LNCaP clone FGC (cell line): ENCODE measurements around the gene RUFY4.

Source experiments
- DNase-seq: peaks from one replicate; pipeline ENCODE4 v3.0.0-alpha.2; 2011; ENCODE audit warnings: low read depth
- H3K4me3 ChIP-seq: 2 replicates; pipeline ENCODE4 v1.5.1; 2011; ENCODE audit warnings: mild to moderate bottlenecking, low read depth, low read length, control low read depth
- TF ChIP-seq, protein P1 (sequence below): IDR thresholded peaks from 2 replicates; pipeline ENCODE4 v1.5.1; 2012; ENCODE audit warnings: mild to moderate bottlenecking; ENCODE audit not compliant: control insufficient read depth, insufficient read depth; ENCODE audit errors: extremely low read depth

RUFY4 gene

DNA sequence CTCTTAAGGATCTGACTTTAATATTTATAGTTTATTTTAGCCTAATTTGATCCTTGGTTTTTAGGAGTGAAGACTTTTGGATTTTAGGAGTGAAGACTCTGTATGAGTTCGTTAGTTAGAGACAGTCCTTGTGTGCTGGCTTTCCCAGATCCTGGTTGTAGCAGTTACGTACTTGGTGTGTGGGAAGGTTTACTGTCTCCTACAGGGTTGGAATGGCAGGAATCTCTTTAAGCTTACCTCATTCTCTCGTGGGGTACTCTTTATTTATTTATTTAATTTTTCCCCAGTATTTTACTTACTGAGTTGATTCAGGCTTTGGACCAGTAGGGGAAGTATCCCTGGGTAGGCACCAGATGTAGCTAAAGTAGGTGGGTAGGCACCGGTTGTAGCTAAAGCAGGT is 54.9 kb downstream of the RUFY4 start:
- TF ChIP-seq, protein P1, sequence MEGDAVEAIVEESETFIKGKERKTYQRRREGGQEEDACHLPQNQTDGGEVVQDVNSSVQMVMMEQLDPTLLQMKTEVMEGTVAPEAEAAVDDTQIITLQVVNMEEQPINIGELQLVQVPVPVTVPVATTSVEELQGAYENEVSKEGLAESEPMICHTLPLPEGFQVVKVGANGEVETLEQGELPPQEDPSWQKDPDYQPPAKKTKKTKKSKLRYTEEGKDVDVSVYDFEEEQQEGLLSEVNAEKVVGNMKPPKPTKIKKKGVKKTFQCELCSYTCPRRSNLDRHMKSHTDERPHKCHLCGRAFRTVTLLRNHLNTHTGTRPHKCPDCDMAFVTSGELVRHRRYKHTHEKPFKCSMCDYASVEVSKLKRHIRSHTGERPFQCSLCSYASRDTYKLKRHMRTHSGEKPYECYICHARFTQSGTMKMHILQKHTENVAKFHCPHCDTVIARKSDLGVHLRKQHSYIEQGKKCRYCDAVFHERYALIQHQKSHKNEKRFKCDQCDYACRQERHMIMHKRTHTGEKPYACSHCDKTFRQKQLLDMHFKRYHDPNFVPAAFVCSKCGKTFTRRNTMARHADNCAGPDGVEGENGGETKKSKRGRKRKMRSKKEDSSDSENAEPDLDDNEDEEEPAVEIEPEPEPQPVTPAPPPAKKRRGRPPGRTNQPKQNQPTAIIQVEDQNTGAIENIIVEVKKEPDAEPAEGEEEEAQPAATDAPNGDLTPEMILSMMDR = no peak
- DNase-seq = no peak
- no peak overlapping the region for H3K4me3 ChIP-seq

DNA sequence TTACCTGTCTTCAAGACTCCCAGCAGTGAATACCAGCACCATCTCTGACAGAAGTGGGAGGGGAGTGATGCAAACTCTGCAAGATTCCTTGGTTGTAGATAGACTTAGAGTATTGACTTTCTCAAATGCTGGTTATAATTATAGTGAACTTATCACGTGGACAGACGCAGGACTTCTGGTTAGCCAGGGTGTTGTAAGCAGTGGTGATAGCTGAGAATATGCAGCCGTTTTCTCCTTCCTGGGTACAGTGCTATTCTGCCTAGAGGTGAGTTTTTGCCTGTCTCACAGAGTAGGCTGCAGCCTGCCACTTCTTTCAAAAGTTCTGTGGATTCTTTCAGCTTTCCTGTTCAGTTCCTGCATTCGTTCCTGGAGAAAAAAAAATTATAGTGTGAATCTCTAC is 56.0 kb downstream of the RUFY4 start:
- TF ChIP-seq, protein P1 = no peak

DNA sequence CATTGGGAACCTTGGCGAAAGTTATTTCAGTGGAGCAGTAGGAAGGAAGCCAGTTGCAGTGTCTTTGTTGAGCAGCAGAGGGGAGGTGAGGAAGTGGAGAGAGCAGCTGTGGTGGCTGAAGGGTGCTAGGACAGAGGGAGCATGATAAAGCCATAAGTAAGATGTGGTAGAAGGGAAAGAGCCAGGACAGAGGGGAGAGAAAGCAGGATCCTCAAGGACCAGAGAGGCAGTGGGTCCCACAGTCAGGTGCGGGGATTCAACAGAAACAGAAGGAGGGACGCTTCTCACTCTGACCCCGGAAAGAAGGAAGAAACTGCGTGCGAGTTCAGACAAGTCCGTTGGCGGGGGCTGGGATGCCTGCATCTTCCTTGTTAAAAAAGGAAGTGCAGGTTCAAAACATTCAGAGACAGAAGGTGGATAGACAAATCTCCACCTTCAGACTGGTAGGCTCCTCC is 56.6 kb downstream of the RUFY4 start, which contains the start of gene CXCR2:
Gene CXCR2 (plus strand): TSS at position 403 of the 455 bp plus-strand sequence. CDS start 8,774 bp downstream, outside the sequence.
- DNase-seq = no peak
- H3K4me3 ChIP-seq = no peak within 1 kb of the TSS
- TF ChIP-seq, protein P1 = no peak

More for the DNA sequence above, 56.0 kb downstream of the RUFY4 start:
- H3K4me3 ChIP-seq = no peak overlapping the region
- DNase-seq = no peak

DNA sequence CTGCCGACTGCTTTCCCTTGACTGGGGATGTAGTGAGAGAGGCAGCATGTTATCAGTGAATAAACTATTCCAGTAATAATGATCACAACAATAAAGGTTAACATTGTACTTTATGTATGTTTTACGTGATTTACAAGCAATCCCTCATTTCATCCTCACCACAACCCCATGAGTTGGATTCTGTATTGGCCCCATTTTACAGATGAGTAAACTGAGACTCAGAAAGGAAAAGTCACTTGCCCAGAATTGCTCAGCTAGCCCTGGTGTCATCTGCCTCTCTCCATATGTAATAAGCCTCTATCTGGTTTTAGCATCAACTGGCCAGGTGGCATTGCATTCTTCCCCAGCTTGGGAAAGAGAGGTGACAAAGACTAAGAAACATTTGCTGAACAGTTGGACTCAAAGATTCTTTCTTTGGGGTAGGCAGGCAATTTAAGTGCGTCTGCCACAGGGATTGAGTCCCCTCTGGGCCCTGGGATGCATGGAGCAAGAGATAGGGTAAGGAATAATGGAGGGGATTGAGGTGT is 58.9 kb downstream of the RUFY4 start:
- no peak overlapping the region for H3K4me3 ChIP-seq
- TF ChIP-seq, protein P1 = no peak
- DNase-seq = no peak

DNA sequence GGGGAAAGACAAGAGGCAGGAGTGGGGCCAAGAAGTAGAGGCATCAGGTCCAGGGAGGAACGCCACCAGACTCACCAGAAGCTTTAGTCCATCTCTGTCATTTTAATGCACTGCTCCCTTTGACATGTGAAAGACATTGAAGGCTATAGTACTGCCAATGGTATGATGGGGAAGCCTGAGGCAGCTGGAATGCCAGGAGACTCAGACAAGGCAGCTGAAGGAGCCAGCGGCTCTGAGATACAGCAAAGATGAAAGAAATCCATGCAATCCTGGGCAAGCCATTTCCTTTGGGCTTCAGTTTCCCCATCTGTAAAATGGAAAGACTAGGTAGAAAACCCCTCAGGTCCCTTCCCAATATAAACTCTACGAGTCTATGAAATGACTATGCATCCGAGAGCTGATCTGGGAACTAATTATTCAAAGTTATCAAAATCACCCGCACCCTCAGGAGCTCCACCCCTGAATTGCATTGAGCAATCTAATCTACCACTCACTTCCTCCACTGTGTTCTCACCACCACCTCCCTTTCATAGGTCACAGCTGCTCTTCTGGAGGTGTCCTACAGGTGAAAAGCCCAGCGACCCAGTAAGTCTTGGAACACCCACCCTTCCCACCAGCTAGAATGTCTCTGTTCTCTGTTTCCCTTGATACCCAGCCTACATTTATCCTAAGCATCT is 59.9 kb downstream of the RUFY4 start:
- no peak for DNase-seq
- H3K4me3 ChIP-seq = no peak overlapping the region
- TF ChIP-seq, protein P1 = no peak

DNA sequence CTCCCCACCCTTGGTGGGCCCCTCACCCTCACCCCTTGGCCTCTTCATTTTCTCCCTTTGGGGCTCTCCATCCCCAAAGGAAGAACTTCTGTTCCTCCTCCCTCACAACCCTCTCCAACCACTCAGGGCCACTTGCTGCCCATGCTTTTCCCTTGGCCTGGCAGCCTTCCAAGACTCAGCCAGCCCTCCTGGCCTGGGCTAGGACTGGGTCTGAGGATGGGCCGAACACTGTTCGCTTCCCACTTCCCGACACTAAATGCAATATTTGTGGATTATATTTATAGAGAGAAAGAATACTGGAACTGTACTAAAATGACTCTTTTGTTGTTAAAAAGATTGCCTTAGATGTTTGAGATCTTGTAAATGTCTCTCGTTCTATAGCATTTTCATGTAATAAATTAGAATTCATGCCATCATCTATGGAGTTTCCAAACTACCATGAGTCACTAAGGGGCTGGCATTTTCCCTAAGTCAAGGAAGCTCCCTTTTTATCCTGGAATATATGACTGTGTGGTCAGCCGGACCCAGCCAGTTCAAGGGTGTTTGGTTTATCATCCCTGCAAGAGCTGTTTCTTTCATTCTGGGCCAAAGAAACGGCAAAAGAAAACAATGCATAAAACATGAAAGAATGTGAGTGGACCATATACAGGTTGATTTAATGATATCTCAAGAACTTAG is 60.5 kb downstream of the RUFY4 start:
- TF ChIP-seq, protein P1 = no peak
- no peak overlapping the region for H3K4me3 ChIP-seq
- DNase-seq = no peak
